Measurements from ENCODE around the gene GGN.

GGN gene

GRCh38 chr19:38369584-38369983, 18.2 kb downstream of the GGN start:
- no peak for TF ChIP-seq EGR1 (IDR thresholded peaks at IDR 0.05)
- TF ChIP-seq TCF12 (IDR thresholded peaks at IDR 0.05; ENCODE audit: low read depth), result no peak
- no peak for TF ChIP-seq USF1 (IDR thresholded peaks at IDR 0.05)
- TF ChIP-seq CREB1 (IDR thresholded peaks at IDR 0.05; ENCODE audit: low read depth), result no peak
- TF ChIP-seq RAD21 (IDR thresholded peaks at IDR 0.05; ENCODE audit: low read depth), result no peak
- TF ChIP-seq MAX (IDR thresholded peaks at IDR 0.05), result no peak
- no peak for TF ChIP-seq TEAD4 (IDR thresholded peaks at IDR 0.05)
- no peak for TF ChIP-seq FOXM1 (IDR thresholded peaks at IDR 0.05; ENCODE audit: borderline replicate concordance, low read depth)
- TF ChIP-seq YY1 (IDR thresholded peaks at IDR 0.05; ENCODE audit: low read depth), result no peak
- TF ChIP-seq REST (IDR thresholded peaks at IDR 0.05; ENCODE audit: low read depth), result no peak
- TF ChIP-seq NFIC (IDR thresholded peaks at IDR 0.05), result no peak
- TF ChIP-seq CEBPB (IDR thresholded peaks at IDR 0.05), result no peak

GRCh38 chr19:38367041-38367440, 20.8 kb downstream of the GGN start:
- no peak for TF ChIP-seq YY1 (IDR thresholded peaks at IDR 0.05; ENCODE audit: low read depth)
- TF ChIP-seq EP300 (IDR thresholded peaks at IDR 0.05; ENCODE audit: borderline replicate concordance), result no peak
- no peak for TF ChIP-seq REST (IDR thresholded peaks at IDR 0.05; ENCODE audit: low read depth)
- no peak for TF ChIP-seq EGR1 (IDR thresholded peaks at IDR 0.05)
- TF ChIP-seq RAD21 (IDR thresholded peaks at IDR 0.05; ENCODE audit: low read depth), result no peak
- no peak for TF ChIP-seq TAF1 (IDR thresholded peaks at IDR 0.05; ENCODE audit: low read depth)
- TF ChIP-seq FOXM1 (IDR thresholded peaks at IDR 0.05; ENCODE audit: borderline replicate concordance, low read depth), result no peak
- TF ChIP-seq ZBTB7A (IDR thresholded peaks at IDR 0.05; ENCODE audit: low read depth), result no peak
- TF ChIP-seq TEAD4 (IDR thresholded peaks at IDR 0.05), result no peak
- no peak for TF ChIP-seq USF1 (IDR thresholded peaks at IDR 0.05)
- TF ChIP-seq CEBPB (IDR thresholded peaks at IDR 0.05), result no peak
- TF ChIP-seq MAX (IDR thresholded peaks at IDR 0.05), result no peak
- TF ChIP-seq TCF12 (IDR thresholded peaks at IDR 0.05; ENCODE audit: low read depth), result no peak

- TF ChIP-seq NFIC (IDR thresholded peaks at IDR 0.05), result no peak
- no peak for TF ChIP-seq FOXM1 (IDR thresholded peaks at IDR 0.05; ENCODE audit: borderline replicate concordance, low read depth)
- peak; percentile 56; the same call in 1 of the 2 replicates for TF ChIP-seq MAX (IDR thresholded peaks at IDR 0.05)
- TF ChIP-seq REST (IDR thresholded peaks at IDR 0.05; ENCODE audit: low read depth), result no peak
- TF ChIP-seq CEBPB (IDR thresholded peaks at IDR 0.05), result no peak
- 0 out of 2 replicates have a peak, but pooled peaks have one; percentile 20 for TF ChIP-seq CREB1 (IDR thresholded peaks at IDR 0.05; ENCODE audit: low read depth)
- peak; percentile 34; the same call in 1 of the 2 replicates for TF ChIP-seq TAF1 (IDR thresholded peaks at IDR 0.05; ENCODE audit: low read depth)
- 0 out of 2 replicates have a peak, but pooled peaks have one; percentile 15 for TF ChIP-seq YY1 (IDR thresholded peaks at IDR 0.05; ENCODE audit: low read depth)
- no peak for TF ChIP-seq RAD21 (IDR thresholded peaks at IDR 0.05; ENCODE audit: low read depth)
- TF ChIP-seq USF1 (IDR thresholded peaks at IDR 0.05), result no peak
- peak; percentile 89 for TF ChIP-seq ZBTB7A (IDR thresholded peaks at IDR 0.05; ENCODE audit: low read depth)
- TF ChIP-seq EP300 (IDR thresholded peaks at IDR 0.05; ENCODE audit: borderline replicate concordance), result no peak
- no peak for TF ChIP-seq TEAD4 (IDR thresholded peaks at IDR 0.05)
- no peak for TF ChIP-seq EGR1 (IDR thresholded peaks at IDR 0.05)
- no peak for TF ChIP-seq TCF12 (IDR thresholded peaks at IDR 0.05; ENCODE audit: low read depth)
Observed at GRCh38 chr19:38362076-38362945, 25.5 kb downstream of the GGN start.

Measured in Ishikawa (cell line).